ENCODE data around the gene PROX1.

Gene PROX1

GRCh38 chr1:213987927-213988506 is at the start of gene PROX1:
TSS of gene PROX1 (plus strand) at chr1:213987973. CDS start at chr1:213996536, 8,563 bp downstream.
- no peak for DNase-seq

- DNase-seq, result no peak
These were observed 49.0 kb upstream of the PROX1 start for GRCh38 chr1:213938776-213939175.

- DNase-seq, result no peak
These were observed 47.9 kb upstream of the PROX1 start for GRCh38 chr1:213939888-213940287.

GRCh38 chr1:213940947-213941346 is 46.8 kb upstream of the PROX1 start:
- no peak for DNase-seq

- no peak for DNase-seq
These were observed 45.7 kb upstream of the PROX1 start for GRCh38 chr1:213942061-213942460.

GRCh38 chr1:213947200-213947801 is 40.5 kb upstream of the PROX1 start:
- DNase-seq, result no peak

- DNase-seq, result no peak
These were observed 35.9 kb upstream of the PROX1 start for GRCh38 chr1:213951876-213952275.

GRCh38 chr1:213953806-213954205 is 34.0 kb upstream of the PROX1 start:
- no peak for DNase-seq

GRCh38 chr1:213956295-213956770 is 31.4 kb upstream of the PROX1 start:
- DNase-seq, result no peak

- no peak for DNase-seq
These were observed 29.4 kb upstream of the PROX1 start for GRCh38 chr1:213958346-213958745.

- no peak for DNase-seq
These were observed 26.8 kb upstream of the PROX1 start for GRCh38 chr1:213960963-213961362.

- no peak for DNase-seq
These were observed 25.3 kb upstream of the PROX1 start for GRCh38 chr1:213962508-213962907.

- no peak for DNase-seq
These were observed 21.7 kb upstream of the PROX1 start for GRCh38 chr1:213966122-213966521.

GRCh38 chr1:213968146-213968825 is 19.5 kb upstream of the PROX1 start:
- DNase-seq, result no peak

- no peak for DNase-seq
These were observed 17.7 kb upstream of the PROX1 start for GRCh38 chr1:213969958-213970555.

GRCh38 chr1:213972141-213972540 is 15.6 kb upstream of the PROX1 start:
- no peak for DNase-seq

- no peak for DNase-seq
These were observed 14.6 kb upstream of the PROX1 start for GRCh38 chr1:213973129-213973528.

GRCh38 chr1:213976665-213977485 is 10.9 kb upstream of the PROX1 start:
- DNase-seq, result no peak

GRCh38 chr1:213977486-213977842 is 10.3 kb upstream of the PROX1 start:
- no peak for DNase-seq

GRCh38 chr1:213977909-213978308 is 9.9 kb upstream of the PROX1 start:
- no peak for DNase-seq

GRCh38 chr1:213979751-213980586 is 7.8 kb upstream of the PROX1 start:
- DNase-seq, result no peak

- no peak for DNase-seq
These were observed 6.9 kb upstream of the PROX1 start for GRCh38 chr1:213980906-213981305.
